ENCODE results near the gene SLC9A3. TPM values are rescaled to one million over a fixed set of nuclear protein-coding genes. Genes with fewer than 3 reads are reported as not detected.

SLC9A3 gene
- total RNA-seq, 1 donor from 2014 or later = 0.81 TPM

DNA sequence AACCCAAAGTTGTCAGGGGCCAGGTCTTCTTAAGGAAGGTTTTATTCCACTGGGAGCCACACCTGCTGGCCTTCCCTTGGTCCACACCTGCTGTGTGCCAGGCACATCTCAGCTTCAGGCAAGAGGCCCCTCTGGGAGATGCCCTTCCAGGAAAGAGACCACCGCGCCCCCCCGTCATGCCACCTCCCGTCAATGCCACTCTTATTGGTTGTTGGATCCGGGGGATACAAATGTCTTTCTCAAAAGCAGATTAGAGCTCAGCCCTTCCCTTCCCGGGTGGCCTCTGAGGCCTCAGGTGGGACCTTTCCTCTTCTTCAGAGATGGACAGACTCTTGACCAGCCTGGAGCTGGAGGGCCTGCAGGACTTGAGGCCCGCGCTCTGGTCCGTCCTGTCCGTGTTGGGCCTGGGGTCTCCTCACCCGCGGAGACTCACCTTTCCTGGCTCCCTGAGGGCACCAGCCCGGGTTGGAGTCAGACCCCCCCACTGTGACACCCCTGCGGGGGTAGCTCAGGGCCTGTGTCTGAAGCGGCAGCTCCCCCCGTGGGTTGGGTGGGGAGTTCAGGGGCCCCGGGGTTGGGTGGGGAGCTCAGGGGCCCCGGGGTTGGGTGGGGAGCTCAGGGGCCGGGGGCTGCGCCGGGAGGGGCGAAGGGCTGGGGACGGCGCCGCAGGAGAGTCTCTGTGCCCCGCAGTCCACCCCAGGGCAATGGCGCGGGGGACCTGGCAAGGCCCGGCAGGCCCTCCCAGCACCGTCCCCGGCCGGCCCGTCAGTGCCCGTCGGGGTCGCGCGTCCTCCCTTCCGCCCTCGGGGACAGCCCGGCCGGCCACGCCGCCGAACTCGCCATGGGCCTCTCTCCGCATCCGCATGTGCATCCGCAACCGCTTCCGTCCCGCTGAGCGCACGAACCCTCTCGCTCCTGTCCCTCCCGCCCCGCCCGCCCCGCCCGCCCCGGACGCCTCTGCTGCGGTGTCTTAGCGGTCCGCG is 3.7 kb upstream of the SLC9A3 start:
- no peak for DNase-seq (ENCODE audit: low spot score)

DNA sequence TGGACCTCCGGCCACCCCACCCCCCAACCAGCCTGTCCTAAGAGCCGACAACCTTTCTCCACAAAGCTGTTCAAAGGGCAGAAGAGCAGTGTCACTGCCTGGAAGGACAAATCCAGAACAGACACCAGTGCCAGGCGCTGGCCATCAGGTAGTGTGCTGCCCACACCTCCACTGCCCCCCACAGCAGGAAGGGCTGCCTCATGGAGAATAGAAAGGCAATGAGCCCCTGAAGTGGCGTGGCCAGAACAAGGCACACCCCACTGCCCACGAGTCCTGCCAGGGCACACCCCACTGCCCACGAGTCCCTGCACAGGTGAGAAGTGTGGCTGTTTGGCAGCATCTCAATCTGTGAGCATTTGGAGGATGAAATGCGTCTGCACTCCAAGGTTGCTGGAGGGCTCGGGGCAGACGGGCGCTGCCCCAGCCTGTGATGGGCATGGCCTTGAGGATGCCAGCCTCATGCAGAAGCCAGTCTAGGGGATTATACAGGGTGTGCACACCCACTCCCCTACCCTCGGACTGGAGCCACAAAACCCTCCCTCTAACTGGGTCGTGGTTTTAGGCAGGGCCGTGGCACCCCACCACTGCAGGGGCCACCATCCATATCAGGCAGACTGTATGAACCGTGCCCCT is 2.3 kb upstream of the SLC9A3 start:
- DNase-seq (ENCODE audit: low spot score) (no peak), ATAC-seq (peak; percentile 65)

More for the DNA sequence above, 3.7 kb upstream of the SLC9A3 start:
- ATAC-seq = no peak

DNA sequence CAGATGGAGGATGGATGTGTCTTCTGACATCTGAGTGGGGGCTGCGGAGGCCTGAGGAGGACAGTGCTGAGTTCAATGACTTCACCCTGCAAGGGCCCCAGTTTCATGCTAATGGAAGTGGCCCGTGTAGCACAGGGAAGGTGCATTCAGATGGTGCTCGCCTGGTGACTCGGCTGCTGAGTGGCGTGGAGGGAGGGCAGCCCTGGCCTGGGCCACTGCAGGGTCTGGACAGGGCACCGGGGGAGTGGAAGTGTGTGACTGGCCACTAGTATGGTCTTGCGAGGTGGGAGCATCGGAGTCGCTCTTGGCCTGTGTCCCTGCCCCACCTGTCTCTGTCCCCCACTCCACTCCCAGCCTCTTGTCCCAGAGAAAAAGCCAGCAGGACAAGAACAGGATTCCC is 1.7 kb upstream of the SLC9A3 start:
- no peak for ATAC-seq
- no peak for DNase-seq (ENCODE audit: low spot score)

DNA sequence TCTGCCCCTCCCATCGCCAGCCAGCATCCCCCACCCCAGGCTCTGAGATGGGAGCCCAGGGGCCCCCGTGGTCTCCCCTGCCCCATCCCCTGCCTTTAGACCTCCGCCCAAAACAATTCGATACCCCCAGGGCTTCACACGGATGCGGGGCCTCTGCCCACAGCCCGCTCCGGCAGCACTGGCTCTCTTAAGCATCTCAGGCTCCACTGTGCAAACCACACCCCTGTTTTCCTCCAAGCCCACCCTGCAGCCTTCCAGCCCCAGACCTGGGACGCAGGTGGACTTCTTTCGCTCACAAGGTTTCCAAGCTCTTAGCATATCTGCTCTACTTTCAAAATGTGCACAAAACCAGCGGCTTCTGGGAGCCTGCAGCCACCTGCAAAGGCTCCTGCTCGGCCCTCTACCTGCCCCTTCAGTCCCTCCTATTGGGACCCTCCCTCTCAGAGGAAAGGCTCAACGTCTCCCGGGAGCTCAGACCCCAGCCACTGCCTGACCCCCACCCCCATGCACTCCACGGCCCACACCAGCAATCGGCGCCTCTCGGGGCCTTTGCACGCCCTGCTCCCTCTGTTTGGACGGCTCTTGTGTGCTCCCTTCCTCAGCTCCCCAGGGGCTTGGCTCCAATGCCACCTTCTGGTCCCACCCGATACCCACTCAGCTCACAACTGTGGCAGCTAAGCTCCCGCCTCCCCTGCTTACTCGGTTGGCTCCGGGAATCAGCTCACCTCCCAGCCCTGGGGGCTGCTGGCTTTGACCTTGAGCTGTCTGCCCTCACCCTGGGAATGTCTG is 918 bp upstream of the SLC9A3 start:
- ATAC-seq = no peak

GRCh38 chr5:523441-524222 is 617 bp downstream of the SLC9A3 start:
- ATAC-seq (no peak), DNase-seq (ENCODE audit: low spot score) (no peak)

More for the DNA sequence above, 918 bp upstream of the SLC9A3 start:
- DNase-seq (ENCODE audit: low spot score) = no peak

DNA sequence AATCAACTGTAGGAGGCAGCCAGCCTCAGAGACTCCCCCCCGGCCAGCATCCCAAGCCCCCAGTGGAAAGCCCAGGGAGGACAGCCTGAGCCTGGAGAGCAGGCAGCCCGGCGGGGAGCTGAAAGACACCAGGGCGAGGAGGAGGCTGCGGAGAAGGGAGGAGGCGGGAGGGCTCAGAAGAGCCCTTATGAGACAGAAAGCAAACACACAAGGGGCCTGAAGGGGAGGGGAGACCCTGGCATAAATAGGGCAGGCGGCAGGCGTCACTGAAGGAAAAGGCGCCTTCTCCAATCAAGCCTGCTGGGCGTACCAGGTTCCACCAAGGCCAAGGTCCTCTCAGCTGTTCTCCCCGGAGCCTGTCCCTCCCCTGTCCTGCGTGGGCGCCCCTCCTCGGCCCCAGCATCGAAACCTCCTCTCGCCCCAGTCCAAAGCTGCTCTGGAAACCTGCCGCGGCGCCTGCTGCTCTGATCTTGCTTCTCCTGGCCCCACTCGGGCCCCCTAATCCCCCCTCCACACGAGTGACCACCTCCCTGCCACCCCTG is 1.3 kb downstream of the SLC9A3 start:
- DNase-seq (ENCODE audit: low spot score) = no peak
- no peak for ATAC-seq

GRCh38 chr5:522116-522515 is 2.1 kb downstream of the SLC9A3 start:
- no peak for ATAC-seq

DNA sequence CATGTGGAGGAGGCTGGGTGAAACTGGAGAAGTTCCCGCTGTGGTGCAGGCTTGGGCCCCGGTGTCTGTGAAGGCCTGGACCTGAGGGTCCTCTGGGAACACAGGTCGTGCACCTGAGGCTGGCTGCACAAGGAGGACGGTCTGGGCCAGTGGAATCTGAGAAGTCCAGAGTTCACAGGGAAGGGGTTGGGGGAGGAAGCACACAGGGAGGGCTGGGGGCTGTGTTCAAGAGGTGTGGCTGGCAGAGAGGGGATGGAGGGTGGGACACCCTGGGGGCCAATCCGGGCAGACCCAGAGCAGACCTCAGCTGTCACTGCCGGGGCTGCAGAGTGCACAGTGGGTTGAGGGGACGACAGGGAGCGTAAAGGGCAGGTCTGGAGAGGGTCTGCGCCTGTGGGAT is 2.6 kb downstream of the SLC9A3 start:
- DNase-seq (ENCODE audit: low spot score) = no peak
- no peak for ATAC-seq

More at GRCh38 chr5:522116-522515, 2.1 kb downstream of the SLC9A3 start:
- DNase-seq (ENCODE audit: low spot score) = no peak

DNA sequence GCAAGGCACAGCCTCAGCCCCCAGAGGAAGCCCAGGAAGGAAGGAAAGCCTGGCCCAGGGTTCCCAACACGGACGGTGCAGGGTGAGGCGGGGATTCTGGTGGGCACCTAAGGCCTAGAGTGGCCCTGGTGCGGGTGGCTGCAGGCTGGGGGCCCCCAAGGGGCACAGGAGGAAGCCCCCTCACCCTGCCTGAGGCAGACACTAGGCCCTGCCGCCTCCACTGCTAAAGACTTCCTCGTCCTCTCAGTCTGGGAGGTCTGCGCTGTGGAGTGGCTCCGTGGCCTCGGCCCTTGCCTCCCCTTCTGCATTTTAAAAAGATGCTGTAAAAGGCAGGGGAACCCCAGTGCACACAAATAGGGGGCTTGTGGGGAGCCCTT is 3.4 kb downstream of the SLC9A3 start:
- DNase-seq (ENCODE audit: low spot score) = no peak

DNA sequence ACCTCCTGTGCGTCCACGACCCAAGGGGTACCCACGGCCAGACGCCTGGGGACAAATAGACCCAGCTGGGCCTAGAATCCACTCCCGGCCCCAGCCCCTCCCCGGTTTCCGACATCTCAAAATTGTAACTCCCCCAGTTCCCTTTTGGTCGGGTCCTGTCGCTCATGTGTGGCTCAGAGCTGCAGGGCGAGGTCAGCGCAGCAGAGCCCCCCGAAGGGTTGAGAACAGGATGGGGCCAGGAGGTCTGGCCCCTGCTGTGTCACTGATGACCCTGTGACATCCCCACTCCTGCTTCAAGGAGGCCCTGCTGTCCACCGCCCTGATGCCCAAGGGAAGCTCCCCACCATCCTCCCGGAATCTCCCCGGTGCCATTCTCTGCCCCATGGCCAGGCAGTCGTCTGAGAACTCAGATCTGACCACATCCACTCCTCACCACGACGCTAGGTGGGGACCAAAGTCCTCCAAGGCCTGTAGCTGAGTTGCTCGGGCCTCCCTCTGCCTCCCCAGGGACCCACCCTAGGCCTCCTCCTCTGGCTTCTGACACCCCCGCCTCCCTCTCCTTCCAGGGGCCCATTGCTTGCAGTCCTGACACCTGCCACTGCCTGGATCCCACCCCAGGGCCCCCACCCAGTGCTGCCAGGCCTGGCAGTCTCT is 3.9 kb downstream of the SLC9A3 start:
- no peak for DNase-seq (ENCODE audit: low spot score)
- ATAC-seq = no peak

More for the DNA sequence above, 3.4 kb downstream of the SLC9A3 start:
- no peak for ATAC-seq

GRCh38 chr5:518721-519120 is 5.5 kb downstream of the SLC9A3 start:
- DNase-seq (ENCODE audit: low spot score) (no peak), ATAC-seq (no peak)

- DNase-seq (ENCODE audit: low spot score) (no peak), ATAC-seq (no peak)
Observed at GRCh38 chr5:517535-518100, 6.6 kb downstream of the SLC9A3 start.

- ATAC-seq = no peak
Observed at GRCh38 chr5:516980-517379, 7.3 kb downstream of the SLC9A3 start.

DNA sequence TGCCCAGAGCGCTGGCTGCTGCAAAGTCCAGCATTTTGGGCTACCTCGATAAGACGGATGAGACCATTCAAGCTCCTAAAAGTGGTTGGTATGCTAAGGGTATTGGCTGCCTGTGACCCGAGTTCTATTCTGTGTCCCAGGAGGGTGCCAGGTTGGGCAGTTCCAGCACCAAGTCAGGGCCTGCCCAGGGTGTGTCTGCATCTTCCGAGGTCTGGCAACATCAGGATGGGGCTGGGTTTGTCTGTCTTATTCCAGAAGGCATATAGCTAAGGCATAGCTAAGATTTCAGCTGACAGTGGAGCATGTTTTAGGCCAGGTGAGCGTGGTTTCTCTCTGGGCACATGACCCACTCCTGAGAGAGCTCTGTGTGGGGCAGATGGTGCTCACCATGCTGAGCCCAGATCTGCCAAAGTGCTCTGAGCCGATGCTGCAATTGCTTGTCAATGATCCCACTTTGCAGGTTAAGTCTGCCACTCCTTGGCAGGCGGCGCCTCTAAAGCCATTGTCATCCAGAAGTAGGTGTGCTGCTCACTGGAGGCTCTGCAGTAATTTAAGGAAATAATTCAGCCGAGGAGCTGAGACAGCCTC is 7.8 kb downstream of the SLC9A3 start:
- DNase-seq (ENCODE audit: low spot score) = no peak
- no peak for ATAC-seq

More at GRCh38 chr5:516980-517379, 7.3 kb downstream of the SLC9A3 start:
- DNase-seq (ENCODE audit: low spot score) = no peak

GRCh38 chr5:515273-515836 is 8.9 kb downstream of the SLC9A3 start:
- ATAC-seq (peak; percentile 81), DNase-seq (ENCODE audit: low spot score) (peak; percentile 67)

- DNase-seq (ENCODE audit: low spot score) (peak; percentile 57), ATAC-seq (peak; percentile 85)
Observed at GRCh38 chr5:514673-515072, 9.6 kb downstream of the SLC9A3 start.

- DNase-seq (ENCODE audit: low spot score) = no peak
- no peak for ATAC-seq
Observed at GRCh38 chr5:514101-514485, 10.2 kb downstream of the SLC9A3 start.
